ENCODE results near the gene PRKCA. TPM values are rescaled to one million over a fixed set of nuclear protein-coding genes. Genes with fewer than 3 reads are reported as not detected.

The PRKCA gene
- total and polyA plus RNA-seq, 4 donors, result 3.0 to 14.1 (median 5.4) TPM

GRCh38 chr17:66837226-66837625 is 534.8 kb downstream of the PRKCA start:
- WGBS, result 83% methylated on average over 1 of the region's 1 CpG
- no peak for TF ChIP-seq MAX (IDR thresholded peaks at IDR 0.05)
- TF ChIP-seq ZBTB33 (IDR thresholded peaks at IDR 0.05), result no peak
- TF ChIP-seq RAD21 (IDR thresholded peaks at IDR 0.05), result no peak
- no peak for TF ChIP-seq GABPA (IDR thresholded peaks at IDR 0.05 in 1 of 2, conservative IDR thresholded peaks at IDR 0.05 in 1 of 2)

GRCh38 chr17:66837885-66838665 is 535.7 kb downstream of the PRKCA start:
- Histone ChIP-seq H3K9ac (ENCODE audit: low read depth in 1 of 2, low read length in 2 of 2) (no peak overlapping the region), H3K9me3 (ENCODE audit: control insufficient read depth in 4 of 4, low read length in 3 of 4) (no peaks in the 10 kb centered on the region), H3K4me1 (ENCODE audit: control insufficient read depth in 4 of 4, insufficient read depth in 4 of 4, low read length in 3 of 4) (no peaks in the 10 kb centered on the region), H3K4me3 (ENCODE audit: low read depth in 1 of 3, low read length in 3 of 3) (no peak overlapping the region), H3K36me3 (ENCODE audit: control insufficient read depth in 4 of 4, insufficient read depth in 3 of 4, low read depth in 1 of 4, low read length in 3 of 4) (no peaks in the 10 kb centered on the region), H3K27me3 (ENCODE audit: control insufficient read depth in 4 of 4, insufficient read depth in 4 of 4, low read length in 3 of 4) (peaks cover 0 to 5% (median 3%) of the 10 kb centered on the region in 4 donors), H3K27ac (ENCODE audit: low read depth in 1 of 2, low read length in 2 of 2) (no peak overlapping the region)
- DNase-seq (ENCODE audit: low spot score), result no peak
- TF ChIP-seq YY1 (IDR thresholded peaks at IDR 0.05), result no peak
- 81% methylated on average over 11 of the region's 11 CpGs for whole genome bisulfite sequencing

More at GRCh38 chr17:66837226-66837625, 534.8 kb downstream of the PRKCA start:
- Histone ChIP-seq H3K9me3 (ENCODE audit: control insufficient read depth in 4 of 4, low read length in 3 of 4) (no peaks in the 10 kb centered on the region), H3K9ac (ENCODE audit: low read depth in 1 of 2, low read length in 2 of 2) (no peak overlapping the region), H3K4me3 (ENCODE audit: low read depth in 1 of 3, low read length in 3 of 3) (no peak overlapping the region), H3K27ac (ENCODE audit: low read depth in 1 of 2, low read length in 2 of 2) (no peak overlapping the region), H3K4me1 (ENCODE audit: control insufficient read depth in 4 of 4, insufficient read depth in 4 of 4, low read length in 3 of 4) (no peaks in the 10 kb centered on the region), H3K27me3 (ENCODE audit: control insufficient read depth in 4 of 4, insufficient read depth in 4 of 4, low read length in 3 of 4) (peaks cover 0 to 5% (median 3%) of the 10 kb centered on the region in 4 donors), H3K36me3 (ENCODE audit: control insufficient read depth in 4 of 4, insufficient read depth in 3 of 4, low read depth in 1 of 4, low read length in 3 of 4) (no peaks in the 10 kb centered on the region)
- DNase-seq (ENCODE audit: low spot score), result no peak

GRCh38 chr17:66839616-66840015 is 537.2 kb downstream of the PRKCA start:
- DNase-seq (ENCODE audit: low spot score), result no peak

More at GRCh38 chr17:66839616-66840015, 537.2 kb downstream of the PRKCA start:
- H3K36me3 ChIP-seq (ENCODE audit: control insufficient read depth in 4 of 4, insufficient read depth in 3 of 4, low read depth in 1 of 4, low read length in 3 of 4), result no peaks in the 10 kb centered on the region
- H3K9ac ChIP-seq (ENCODE audit: low read depth in 1 of 2, low read length in 2 of 2), result no peak overlapping the region
- TF ChIP-seq ZBTB33 (IDR thresholded peaks at IDR 0.05) (no peak), RAD21 (IDR thresholded peaks at IDR 0.05) (no peak)
- WGBS, result 81% methylated on average over 9 of the region's 9 CpGs
- H3K4me3 ChIP-seq (ENCODE audit: low read depth in 1 of 3, low read length in 3 of 3), result no peak overlapping the region
- H3K27me3 ChIP-seq (ENCODE audit: control insufficient read depth in 4 of 4, insufficient read depth in 4 of 4, low read length in 3 of 4), result peaks cover 0 to 5% (median 0%) of the 10 kb centered on the region in 4 donors
- no peaks in the 10 kb centered on the region for H3K9me3 ChIP-seq (ENCODE audit: control insufficient read depth in 4 of 4, low read length in 3 of 4)
- H3K27ac ChIP-seq (ENCODE audit: low read depth in 1 of 2, low read length in 2 of 2), result no peak overlapping the region
- no peaks in the 10 kb centered on the region for H3K4me1 ChIP-seq (ENCODE audit: control insufficient read depth in 4 of 4, insufficient read depth in 4 of 4, low read length in 3 of 4)

Data from liver (tissue), 9 donors.